Measurements from ENCODE around the gene G6PC1.

- TF ChIP-seq CTCF (IDR thresholded peaks at IDR 0.05) (no peak), POLR2A (IDR thresholded peaks at IDR 0.05) (no peak)
Observed at GRCh38 chr17:42865638-42866094, 34.9 kb upstream of the G6PC1 start.

Measured in uterus (tissue), 2 donors.